Spleen (tissue), 7 donors: ENCODE data around the gene COBL.

ENCODE experiments used
- CTCF ChIP-seq, 11 experiments: fragments of 200-600 bp in 7 of 11; fragments of 450-650 bp in 4 of 11; sonication (generic) in 4 of 11; IDR thresholded peaks in 8 of 11; conservative IDR thresholded peaks in 3 of 11; 1 replicate in 7 of 11; 2 replicates in 4 of 11; pipeline versions ENCODE4 v1.4.0 to v1.8.0; 2016 to 2021; ENCODE audit warnings: antibody characterized with exemption in 11 of 11, inconsistent platforms in 4 of 11, mild to moderate bottlenecking in 1 of 11
- POLR2A ChIP-seq, 3 donors: fragments of 450-650 bp; IDR thresholded peaks; one replicate each; pipeline ENCODE4 v1.5.1; 2017; ENCODE audit warnings: antibody characterized with exemption in 3 of 3, mild to moderate bottlenecking in 1 of 3
- POLR2AphosphoS5 ChIP-seq, 3 donors: sonication (generic); formaldehyde crosslinking; IDR thresholded peaks; one replicate each; pipeline ENCODE4 v1.5.1; 2017; ENCODE audit warnings: antibody characterized with exemption in 3 of 3
- donor health status: DM: no; HTN: no; CAD: no; lungs with moderate emphysema.
- donor health status: DM: no; HTN: no; CAD: no.
- donor health status: DM: no; HTN: no; CAD: no.

DNA sequence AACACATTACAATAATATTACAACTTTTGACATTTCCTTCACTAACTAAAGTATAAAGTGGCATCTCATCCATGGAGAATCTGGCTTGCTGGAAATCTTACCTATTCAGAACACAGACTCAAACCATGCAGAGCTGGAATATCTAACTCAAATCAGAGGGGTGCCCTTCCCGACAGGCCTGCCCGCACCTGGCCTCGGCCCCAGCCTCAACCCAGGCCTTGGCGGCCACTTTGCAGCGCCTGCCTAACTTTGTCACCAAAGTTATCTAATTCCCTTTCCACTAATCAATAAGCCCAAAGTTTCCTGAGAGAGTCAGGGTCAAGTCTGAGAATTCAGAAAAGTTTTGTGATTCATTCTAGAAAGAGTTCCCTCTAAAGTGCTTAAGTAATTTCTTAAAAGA is 212.9 kb downstream of the COBL start:
- TF ChIP-seq POLR2A (IDR thresholded peaks at IDR 0.05), result no peak
- no peak for TF ChIP-seq CTCF (IDR thresholded peaks at IDR 0.05 in 8 of 11, conservative IDR thresholded peaks at IDR 0.05 in 3 of 11)
- TF ChIP-seq POLR2AphosphoS5 (IDR thresholded peaks at IDR 0.05), result no peak
